Subcutaneous abdominal adipose tissue (tissue), 5 donors: ENCODE measurements around the gene LTB4R.

ENCODE experiments used
- H3K27ac ChIP-seq: one replicate; pipeline ENCODE4 v1.7.0; 2013; ENCODE audit warnings: low read depth, mild to moderate bottlenecking, inconsistent platforms, low read length, moderate library complexity
- H3K27me3 ChIP-seq, 5 donors: one replicate each; pipeline ENCODE4 v1.7.0; 2013; ENCODE audit warnings: low read length in 5 of 5, inconsistent platforms in 1 of 5; ENCODE audit not compliant: control insufficient read depth in 5 of 5, insufficient read depth in 4 of 5
- H3K36me3 ChIP-seq, 5 donors: one replicate each; pipeline ENCODE4 v1.7.0; 2013; ENCODE audit warnings: low read length in 5 of 5; ENCODE audit not compliant: control insufficient read depth in 5 of 5, insufficient read depth in 5 of 5
- H3K4me1 ChIP-seq, 5 donors: one replicate each; pipeline ENCODE4 v1.7.0; 2013; ENCODE audit warnings: low read length in 5 of 5, mild to moderate bottlenecking in 3 of 5, moderate library complexity in 1 of 5; ENCODE audit not compliant: control insufficient read depth in 5 of 5, insufficient read depth in 5 of 5
- H3K4me3 ChIP-seq, 5 donors: one replicate each; pipeline ENCODE4 v1.7.0; 2013; ENCODE audit warnings: low read length in 5 of 5, low read depth in 1 of 5
- H3K9ac ChIP-seq, 5 donors: one replicate each; pipeline ENCODE4 v1.7.0; 2013; ENCODE audit warnings: low read length in 5 of 5, mild to moderate bottlenecking in 4 of 5, moderate library complexity in 3 of 5
- H3K9me3 ChIP-seq, 5 donors: one replicate each; pipeline ENCODE4 v1.7.0; 2013; ENCODE audit warnings: low read length in 5 of 5; ENCODE audit not compliant: control insufficient read depth in 5 of 5
- donor health status: healthy.
- donor health status: healthy.
- donor health status: healthy.
- donor health status: healthy.
- donor health status: healthy.

LTB4R gene

DNA sequence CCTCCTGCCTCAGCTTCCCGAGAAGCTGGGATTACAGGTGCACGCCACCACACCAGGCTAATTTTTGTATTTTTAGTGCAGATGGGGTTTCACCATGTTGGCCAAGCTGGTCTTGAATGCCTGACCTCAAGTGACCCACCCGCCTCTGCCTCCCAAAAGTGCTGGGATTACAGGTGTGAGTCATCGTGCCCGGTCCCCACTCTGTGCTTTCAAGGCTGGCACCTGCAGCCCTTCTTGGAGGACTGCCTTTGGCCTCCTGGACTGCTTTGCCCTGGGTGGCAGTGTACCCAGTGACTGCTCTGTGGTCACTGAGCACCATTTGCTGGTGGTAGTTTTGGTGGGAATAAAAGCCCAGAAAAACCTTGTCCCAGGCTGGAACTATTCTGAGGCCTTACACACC lies 24.3 kb upstream of the LTB4R start:
- Histone ChIP-seq H3K27ac (no peak overlapping the region), H3K9me3 (no peaks in the 10 kb centered on the region)

DNA sequence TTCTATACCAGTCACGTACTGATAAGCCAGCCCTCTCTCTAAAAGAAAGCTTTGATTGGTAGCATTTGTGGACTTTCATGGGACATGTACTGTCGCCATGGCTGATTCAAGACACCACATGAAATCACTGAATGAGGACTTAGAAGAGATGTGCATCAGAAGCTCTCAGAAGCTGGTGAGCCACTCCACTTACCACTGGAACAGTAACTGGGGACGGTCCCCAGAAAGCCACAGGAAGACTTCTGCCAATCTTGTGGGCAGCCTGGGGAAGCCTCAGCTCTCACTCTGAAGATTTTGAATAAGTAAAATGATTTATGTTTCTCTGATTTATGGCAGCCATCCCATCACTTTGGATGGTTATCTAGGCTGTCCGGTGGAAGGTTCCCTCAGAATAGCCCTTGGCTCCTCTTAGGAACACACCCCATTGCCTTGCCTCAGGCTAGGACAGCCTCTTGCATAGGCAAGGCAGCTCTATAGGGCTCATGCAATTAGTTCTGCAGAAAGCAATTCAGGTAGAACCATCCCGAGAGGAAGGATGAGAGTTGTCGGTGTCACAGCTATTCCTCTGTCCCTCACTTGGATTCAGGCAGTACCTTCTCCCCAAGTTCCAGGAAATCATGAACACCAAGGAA lies 21.5 kb upstream of the LTB4R start:
- Histone ChIP-seq H3K9ac (no peak overlapping the region), H3K27me3 (no peaks in the 10 kb centered on the region), H3K36me3 (peaks cover 0 to 39% (median 36%) of the 10 kb centered on the region in 5 donors), H3K27ac (no peak overlapping the region), H3K4me3 (no peak overlapping the region), H3K9me3 (no peaks in the 10 kb centered on the region), H3K4me1 (peaks cover 0 to 5% (median 1%) of the 10 kb centered on the region in 5 donors)

More for the DNA sequence above, 24.3 kb upstream of the LTB4R start:
- H3K4me1 ChIP-seq: peaks cover 0 to 24% (median 21%) of the 10 kb centered on the region in 5 donors
- H3K27me3 ChIP-seq: no peaks in the 10 kb centered on the region
- no peak overlapping the region for H3K4me3 ChIP-seq
- no peak overlapping the region for H3K9ac ChIP-seq
- H3K36me3 ChIP-seq: peaks cover 0 to 28% (median 28%) of the 10 kb centered on the region in 5 donors

DNA sequence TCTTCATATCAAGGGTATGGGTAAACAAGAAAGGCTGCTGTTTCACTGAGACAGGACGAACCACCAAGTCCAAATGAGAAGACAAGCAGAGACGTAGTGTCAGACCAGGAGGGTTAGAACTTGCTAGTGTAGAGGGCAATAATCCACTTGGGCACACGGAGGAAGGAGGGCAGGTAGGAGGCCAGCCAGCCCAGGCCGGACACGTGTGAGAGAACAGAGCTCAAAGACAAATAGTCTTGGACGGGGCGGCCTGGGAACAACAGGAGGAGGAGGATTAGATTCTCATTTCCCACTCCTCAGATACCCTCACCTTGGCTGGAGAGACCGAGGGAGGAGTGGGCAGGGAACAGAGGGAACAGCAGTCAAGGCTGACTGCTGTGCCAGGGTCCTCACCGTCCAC lies 20.6 kb upstream of the LTB4R start:
- Histone ChIP-seq H3K27ac (no peak overlapping the region), H3K9ac (no peak overlapping the region), H3K4me1 (no peaks in the 10 kb centered on the region), H3K36me3 (peaks cover 0 to 45% (median 42%) of the 10 kb centered on the region in 5 donors), H3K4me3 (no peak overlapping the region), H3K9me3 (no peaks in the 10 kb centered on the region), H3K27me3 (no peaks in the 10 kb centered on the region)

DNA sequence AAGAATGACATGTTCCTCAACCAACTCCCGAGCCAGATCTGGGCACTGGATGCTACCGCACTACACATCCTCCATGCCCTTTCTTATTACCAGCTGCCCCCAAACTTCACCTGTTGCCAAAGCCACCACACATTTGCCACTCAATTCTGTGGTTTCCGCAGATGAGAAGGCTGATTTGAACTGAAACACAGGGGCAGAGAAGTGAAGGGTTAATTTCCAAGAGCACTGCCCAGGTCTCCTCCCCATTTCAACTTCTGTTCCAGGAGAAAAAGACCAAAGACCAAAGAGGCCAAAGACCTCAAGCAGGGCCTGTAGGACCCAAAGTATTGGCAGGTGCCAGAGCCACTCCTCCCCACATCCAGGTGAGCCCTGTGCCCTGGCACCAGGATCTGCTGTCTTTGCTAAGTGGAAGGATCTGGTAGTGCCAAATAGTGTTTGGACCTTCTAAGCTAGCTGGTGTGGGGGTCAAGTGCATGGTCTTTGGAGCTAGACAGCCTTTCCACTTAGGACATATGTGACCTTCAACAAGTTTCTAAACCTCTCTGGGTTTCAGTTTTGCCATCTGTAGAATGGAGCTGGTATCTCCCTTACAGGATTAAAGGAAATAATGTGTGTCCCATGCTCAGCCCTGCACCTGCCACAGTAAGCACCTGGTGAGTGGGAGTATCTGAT lies 19.7 kb upstream of the LTB4R start:
- H3K9me3 ChIP-seq: no peaks in the 10 kb centered on the region
- peaks cover under 1 to 3% (median 3%) of the 10 kb centered on the region in 5 donors for H3K4me1 ChIP-seq
- H3K27ac ChIP-seq: no peak overlapping the region
- no peaks in the 10 kb centered on the region for H3K27me3 ChIP-seq
- no peak overlapping the region for H3K9ac ChIP-seq
- H3K36me3 ChIP-seq: peaks cover 0 to 53% (median 49%) of the 10 kb centered on the region in 5 donors
- H3K4me3 ChIP-seq: no peak overlapping the region

DNA sequence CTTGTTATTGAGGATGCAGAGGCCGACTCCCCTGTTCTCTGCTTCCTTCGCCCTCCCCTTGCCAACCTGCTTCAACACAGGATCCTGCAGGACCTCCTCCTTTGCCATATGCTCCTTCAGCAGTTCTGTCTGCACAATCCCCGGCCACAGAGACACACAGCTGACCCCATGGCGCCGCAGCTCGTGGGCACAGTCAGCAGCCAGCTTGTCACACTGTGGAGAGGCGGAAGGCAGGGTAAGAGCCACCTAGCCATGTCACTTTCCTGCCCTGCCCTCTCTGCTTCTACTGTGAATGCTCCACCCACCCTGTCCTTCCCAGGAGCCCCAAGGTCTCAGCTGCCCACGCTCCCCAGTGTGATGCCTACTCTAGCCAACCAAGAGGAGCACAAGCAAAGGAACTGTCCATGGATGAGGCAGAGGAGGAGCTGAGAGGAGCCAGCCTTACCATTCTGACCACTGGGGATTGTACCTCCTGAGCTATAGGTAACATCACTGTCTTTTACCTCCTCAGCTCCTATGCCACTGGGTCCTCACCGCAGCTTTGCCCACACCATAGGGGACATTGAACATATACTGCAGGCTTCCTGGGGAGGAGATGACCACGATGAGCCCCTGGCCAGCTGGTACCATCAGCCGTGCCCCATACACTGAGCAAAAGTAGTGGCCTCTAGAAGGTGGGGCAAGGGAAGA lies 19.0 kb upstream of the LTB4R start:
- H3K4me1 ChIP-seq: peaks cover 3 to 10% (median 7%) of the 10 kb centered on the region in 5 donors
- H3K4me3 ChIP-seq: no peak overlapping the region
- H3K9ac ChIP-seq: no peak overlapping the region
- no peaks in the 10 kb centered on the region for H3K9me3 ChIP-seq
- peaks cover 0 to 55% (median 49%) of the 10 kb centered on the region in 5 donors for H3K36me3 ChIP-seq
- no peak overlapping the region for H3K27ac ChIP-seq
- H3K27me3 ChIP-seq: no peaks in the 10 kb centered on the region

DNA sequence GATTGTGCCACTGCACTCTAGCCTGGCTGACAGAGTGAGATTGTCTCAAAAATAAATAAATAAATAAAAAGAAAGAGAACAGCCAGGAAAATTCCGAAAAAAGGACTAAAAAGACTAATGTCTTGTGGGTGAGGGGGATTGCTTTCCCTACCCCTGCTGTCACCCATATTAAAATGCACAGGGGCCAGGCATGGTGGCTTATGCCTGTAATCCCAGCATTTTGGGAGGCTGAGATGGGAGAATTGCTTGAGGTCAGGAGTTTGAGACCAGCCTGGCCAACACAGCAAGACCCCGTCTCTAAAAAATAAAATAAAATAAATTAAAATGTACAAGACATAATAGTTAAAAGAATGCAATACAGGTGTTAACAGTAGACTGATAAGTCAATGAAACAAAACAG lies 17.8 kb upstream of the LTB4R start:
- H3K9me3 ChIP-seq: no peaks in the 10 kb centered on the region
- H3K4me3 ChIP-seq: no peak overlapping the region
- H3K4me1 ChIP-seq: peaks cover 3 to 16% (median 9%) of the 10 kb centered on the region in 5 donors
- no peaks in the 10 kb centered on the region for H3K27me3 ChIP-seq
- no peak overlapping the region for H3K9ac ChIP-seq
- H3K27ac ChIP-seq: no peak overlapping the region
- H3K36me3 ChIP-seq: peaks cover 0 to 55% (median 49%) of the 10 kb centered on the region in 5 donors

DNA sequence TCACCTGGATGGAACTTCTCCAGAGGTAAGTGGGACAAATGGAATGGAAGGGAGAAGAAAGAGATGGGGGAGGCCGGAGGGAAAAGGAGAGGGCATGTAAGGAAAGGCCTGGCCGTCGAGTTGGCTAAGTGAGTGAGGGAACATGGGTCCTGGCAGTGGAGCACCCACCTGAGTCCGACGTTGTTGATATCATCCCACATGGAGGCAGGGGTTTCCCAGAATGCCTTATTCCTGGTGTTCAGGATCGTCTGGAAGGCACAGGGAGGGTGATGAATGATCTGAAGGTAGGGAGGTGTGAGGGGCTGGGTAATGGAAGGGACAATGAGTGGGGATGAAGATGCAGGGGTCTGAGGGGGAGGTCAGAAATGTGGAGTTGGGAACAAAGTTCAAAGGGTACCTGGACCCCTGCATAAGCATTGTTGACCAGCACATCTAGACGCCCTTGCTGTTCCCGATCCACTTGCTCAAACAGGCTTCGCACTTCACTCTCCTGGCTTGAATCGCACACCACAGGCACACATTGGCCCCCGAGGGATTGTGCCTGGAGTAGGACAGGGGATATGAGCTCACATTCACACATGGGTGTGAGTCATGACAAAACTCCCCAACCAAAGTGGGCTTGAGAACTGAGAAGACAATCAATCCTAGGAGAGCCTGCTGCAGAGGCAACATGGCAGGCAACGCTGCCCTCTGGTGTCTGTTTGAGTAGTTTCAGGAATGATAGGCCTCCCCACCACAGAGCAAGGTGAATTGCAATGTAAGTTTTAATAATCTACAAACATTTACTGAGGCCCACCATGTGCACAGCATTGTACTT lies 14.8 kb upstream of the LTB4R start:
- H3K36me3 ChIP-seq: peaks cover 0 to 34% (median 28%) of the 10 kb centered on the region in 5 donors
- peaks cover 10 to 39% (median 33%) of the 10 kb centered on the region in 5 donors for H3K4me1 ChIP-seq
- H3K27me3 ChIP-seq: no peaks in the 10 kb centered on the region
- H3K27ac ChIP-seq: peak overlapping the region; percentile 38
- H3K9me3 ChIP-seq: no peaks in the 10 kb centered on the region
- H3K9ac ChIP-seq: peak overlapping the region in 1 of 5 donors; percentile 56
- H3K4me3 ChIP-seq: peak overlapping the region in 1 of 5 donors; percentile 15

DNA sequence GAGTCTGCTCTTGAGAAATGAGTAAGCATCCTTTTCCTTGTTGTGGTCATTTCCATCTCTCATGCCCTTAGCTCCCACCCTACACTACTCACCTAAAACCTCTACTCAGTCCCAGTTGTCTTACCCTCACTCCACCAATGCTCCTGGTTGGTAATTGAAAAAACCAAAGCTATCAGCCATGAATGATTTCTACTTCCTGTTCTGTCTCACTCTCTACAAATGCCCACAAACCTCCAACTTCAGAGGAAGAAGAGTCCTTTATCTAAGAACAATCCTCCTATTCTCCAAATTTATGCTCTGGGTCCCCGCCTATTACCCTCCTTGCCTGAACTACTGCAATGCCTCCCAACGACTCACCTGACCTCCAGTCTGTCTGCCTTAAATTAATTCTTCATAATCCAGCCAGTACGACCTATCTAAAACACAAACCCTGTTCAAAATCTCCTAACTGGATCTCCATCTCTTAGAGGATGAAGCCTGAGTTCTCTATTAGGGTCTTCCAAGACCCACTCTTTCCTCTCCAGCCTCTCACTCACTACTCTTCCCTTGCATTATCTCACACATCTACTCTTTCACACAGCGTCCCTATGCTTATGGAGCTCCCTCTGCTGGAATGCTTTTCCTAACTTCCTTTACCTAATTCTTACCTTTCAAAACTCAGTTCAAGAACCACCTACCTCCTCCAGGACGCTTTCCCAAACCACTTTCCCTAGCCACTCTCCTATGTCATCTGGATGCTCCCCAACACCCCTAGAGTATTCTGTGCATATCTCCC lies 13.9 kb upstream of the LTB4R start:
- Histone ChIP-seq H3K4me3 (no peak overlapping the region), H3K27ac (peak overlapping the region; percentile 38), H3K27me3 (no peaks in the 10 kb centered on the region), H3K9me3 (no peaks in the 10 kb centered on the region), H3K4me1 (peaks cover 10 to 39% (median 33%) of the 10 kb centered on the region in 5 donors), H3K9ac (peak overlapping the region in 1 of 5 donors; percentile 7), H3K36me3 (peaks cover 1 to 34% (median 28%) of the 10 kb centered on the region in 5 donors)

DNA sequence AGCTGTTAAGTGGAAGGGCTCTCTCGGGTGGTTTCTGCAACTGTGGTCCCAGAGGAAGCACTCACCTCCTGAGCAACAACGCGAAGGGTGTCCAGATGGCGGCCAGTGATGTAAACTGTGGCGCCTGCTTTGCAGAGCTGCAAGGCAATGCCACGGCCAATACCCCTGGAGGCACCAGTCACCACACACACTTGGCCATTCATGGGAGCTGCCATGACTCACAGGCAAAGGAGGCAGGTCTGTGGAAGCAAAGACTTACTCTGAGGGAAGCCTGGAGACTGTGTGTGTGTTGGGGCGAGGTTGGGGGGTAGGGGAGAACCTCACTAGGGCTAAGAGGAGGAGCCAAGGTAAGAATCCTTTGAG lies 12.4 kb upstream of the LTB4R start:
- Histone ChIP-seq H3K4me3 (peak overlapping the region; percentile 79 to 96 (median 91)), H3K9ac (peak overlapping the region; percentile 44 to 94 (median 91)), H3K27ac (peak overlapping the region; percentile 84), H3K36me3 (peaks cover 6 to 43% (median 39%) of the 10 kb centered on the region in 5 donors), H3K4me1 (peaks cover 10 to 39% (median 33%) of the 10 kb centered on the region in 5 donors), H3K27me3 (no peaks in the 10 kb centered on the region), H3K9me3 (no peaks in the 10 kb centered on the region)
